H1 (cell line): ENCODE results near the gene MYO1D. TPM values are rescaled to one million over a fixed set of nuclear protein-coding genes. Genes with fewer than 3 reads are reported as not detected.

Experiments
- CTCF ChIA-PET: fragments of 300-600 bp; sonication (Branson Sonifier 250); formaldehyde crosslinking; loops from one replicate; lab custom pipeline; 2021; ENCODE audit not compliant: partially characterized antibody; lab: Charles Lee
- POLR2A ChIA-PET: fragments of 300-600 bp; sonication (Branson Sonifier 250); formaldehyde crosslinking; loops from one replicate; lab custom pipeline; 2021; ENCODE audit warnings: inconsistent platforms; ENCODE audit not compliant: partially characterized antibody; lab: Charles Lee
- DNase-seq, 2 experiments: peaks; one replicate each; pipeline versions ENCODE4 v3.0.0 to v3.0.0-alpha.2; 2010 to 2022; ENCODE audit warnings: low spot score in 2 of 2, low read depth in 1 of 2, mixed read lengths in 1 of 2
- FAIRE-seq: peaks from 2 replicates; lab custom pipeline; 2011; peaks lifted over from hg19 to GRCh38; lab: Jason Lieb, UNC
- H2AFZ ChIP-seq: 2 replicates; pipeline ENCODE4 v1.8.1; 2012; ENCODE audit warnings: low read length, inconsistent platforms
- H2AK5ac ChIP-seq: 2 replicates; pipeline ENCODE4 v1.6.1; 2013; ENCODE audit warnings: low read depth, low read length
- H2BK120ac ChIP-seq: replicated peaks from 2 replicates; pipeline ENCODE3; 2013; ENCODE audit warnings: low read depth, low read length, inconsistent platforms
- H2BK12ac ChIP-seq: 2 replicates; pipeline ENCODE4 v1.6.1; 2013; ENCODE audit warnings: low read depth, low read length
- H2BK15ac ChIP-seq: 2 replicates; pipeline ENCODE4 v1.6.1; 2013; ENCODE audit warnings: low read length
- H2BK20ac ChIP-seq: 2 replicates; pipeline ENCODE4 v1.6.1; 2013; ENCODE audit warnings: low read length
- H2BK5ac ChIP-seq: 2 replicates; pipeline ENCODE4 v1.6.1; 2013; ENCODE audit warnings: low read depth, low read length
- H3K14ac ChIP-seq: 2 replicates; pipeline ENCODE4 v1.6.1; 2013; ENCODE audit warnings: inconsistent platforms; ENCODE audit not compliant: insufficient read length
- H3K18ac ChIP-seq: 2 replicates; pipeline ENCODE4 v1.6.1; 2013; ENCODE audit warnings: low read length; ENCODE audit errors: extremely low read depth
- H3K23ac ChIP-seq: 2 replicates; pipeline ENCODE4 v1.6.1; 2013; ENCODE audit warnings: inconsistent platforms; ENCODE audit not compliant: insufficient read length
- H3K23me2 ChIP-seq: 2 replicates; pipeline ENCODE4 v1.6.1; 2013; ENCODE audit warnings: low read depth, low read length
- H3K27ac ChIP-seq: 2 replicates; pipeline ENCODE4 v1.6.1; 2011; ENCODE audit warnings: low read depth, low read length, inconsistent platforms
- H3K27me3 ChIP-seq, 4 experiments: replicated peaks in 1 of 4; 1 replicate in 1 of 4; 2 replicates in 3 of 4; pipeline versions ENCODE4 v1.6.1 to v1.8.1; 2011 to 2013; ENCODE audit warnings: low read length in 3 of 4, mild to moderate bottlenecking in 3 of 4, inconsistent platforms in 2 of 4, mixed read lengths in 2 of 4, moderate library complexity in 1 of 4; ENCODE audit not compliant: control insufficient read depth in 3 of 4, insufficient read depth in 3 of 4; ENCODE audit errors: extremely low read depth in 1 of 4
- H3K36me3 ChIP-seq, 4 experiments: 2 replicates each; pipeline versions ENCODE4 v1.6.1 to v1.8.1; 2011 to 2013; ENCODE audit warnings: mild to moderate bottlenecking in 4 of 4, low read length in 3 of 4, moderate library complexity in 2 of 4, control low read depth in 1 of 4, inconsistent platforms in 1 of 4; ENCODE audit not compliant: insufficient read depth in 4 of 4, control insufficient read depth in 2 of 4
- H3K4ac ChIP-seq: replicated peaks from 2 replicates; pipeline ENCODE3; 2013; ENCODE audit warnings: low read length, low read depth, mixed read lengths, inconsistent platforms; ENCODE audit not compliant: insufficient read length
- H3K4me1 ChIP-seq, 4 experiments: replicated peaks in 1 of 4; 1 replicate in 1 of 4; 2 replicates in 3 of 4; pipeline versions ENCODE4 v1.6.1 to v1.8.1; 2011 to 2013; ENCODE audit warnings: low read length in 3 of 4, inconsistent platforms in 2 of 4, mixed read lengths in 1 of 4; ENCODE audit not compliant: insufficient read depth in 4 of 4, control insufficient read depth in 3 of 4
- H3K4me2 ChIP-seq, 2 experiments: 2 replicates each; pipeline versions ENCODE4 v1.6.1 to v1.8.1; 2011 to 2013; ENCODE audit warnings: low read depth in 2 of 2, low read length in 2 of 2, control low read depth in 1 of 2, inconsistent platforms in 1 of 2, mild to moderate bottlenecking in 1 of 2; ENCODE audit not compliant: insufficient read depth in 1 of 2
- H3K4me3 ChIP-seq, 4 experiments: fragments of 200-600, 300-600 bp in 1 of 4; sonication (generic), shearing (Covaris generic), sonication (Bioruptor Twin) in 1 of 4; 2 replicates each; pipeline versions ENCODE4 v1.5.1 to v1.8.1; 2011 to 2016; ENCODE audit warnings: low read length in 4 of 4, low read depth in 3 of 4, control low read depth in 2 of 4, inconsistent platforms in 2 of 4, mild to moderate bottlenecking in 2 of 4, mixed read lengths in 1 of 4, moderate library complexity in 1 of 4; ENCODE audit not compliant: insufficient read depth in 2 of 4; ENCODE audit errors: extremely low read depth in 1 of 4
- H3K56ac ChIP-seq: replicated peaks from 2 replicates; pipeline ENCODE3; 2013; ENCODE audit warnings: low read depth, mild to moderate bottlenecking, mixed read lengths, low read length, inconsistent platforms; ENCODE audit not compliant: insufficient read length
- H3K79me1 ChIP-seq: 2 replicates; pipeline ENCODE4 v1.6.1; 2013; ENCODE audit warnings: low read depth, low read length, control low read depth
- H3K79me2 ChIP-seq, 2 experiments: 2 replicates each; pipeline versions ENCODE4 v1.6.1 to v1.8.1; 2012 to 2013; ENCODE audit warnings: low read length in 2 of 2, mild to moderate bottlenecking in 2 of 2, inconsistent platforms in 1 of 2; ENCODE audit not compliant: insufficient read depth in 2 of 2, control insufficient read depth in 1 of 2
- H3K9ac ChIP-seq, 4 experiments: replicated peaks in 1 of 4; 1 replicate in 1 of 4; 2 replicates in 3 of 4; pipeline versions ENCODE4 v1.6.1 to v1.8.1; 2011 to 2013; ENCODE audit warnings: low read depth in 3 of 4, low read length in 3 of 4, control low read depth in 2 of 4, mild to moderate bottlenecking in 2 of 4, moderate library complexity in 2 of 4, inconsistent platforms in 1 of 4; ENCODE audit errors: extremely low read depth in 1 of 4
- H3K9me3 ChIP-seq, 2 experiments: 2 replicates each; pipeline versions ENCODE4 v1.6.1 to v1.8.1; 2012 to 2013; ENCODE audit warnings: mild to moderate bottlenecking in 2 of 2, moderate library complexity in 2 of 2, control low read depth in 1 of 2, inconsistent platforms in 1 of 2, low read depth in 1 of 2, low read length in 1 of 2, mixed read lengths in 1 of 2; ENCODE audit not compliant: insufficient read depth in 2 of 2
- H4K20me1 ChIP-seq, 2 experiments: replicated peaks in 1 of 2; 2 replicates each; pipeline versions ENCODE3 to v1.8.1; 2011 to 2013; ENCODE audit warnings: inconsistent platforms in 2 of 2, low read length in 2 of 2, mild to moderate bottlenecking in 1 of 2; ENCODE audit not compliant: insufficient read depth in 2 of 2, control insufficient read depth in 1 of 2
- H4K5ac ChIP-seq: 2 replicates; pipeline ENCODE4 v1.6.1; 2013; ENCODE audit warnings: low read length, low read depth, mixed read lengths, inconsistent platforms; ENCODE audit not compliant: insufficient read length
- H4K8ac ChIP-seq: 2 replicates; pipeline ENCODE4 v1.8.0; 2013; ENCODE audit warnings: mild to moderate bottlenecking, moderate library complexity, low read length, inconsistent platforms; ENCODE audit not compliant: insufficient read depth; ENCODE audit errors: extremely low read depth
- H4K91ac ChIP-seq: replicated peaks from 2 replicates; pipeline ENCODE3; 2013; ENCODE audit warnings: low read length, mixed read lengths, inconsistent platforms; ENCODE audit not compliant: insufficient read length
- CEBPB ChIP-seq: IDR thresholded peaks from 2 replicates; pipeline ENCODE4 v1.6.1; 2012; ENCODE audit warnings: low read depth, low read length
- CHD1 ChIP-seq: IDR thresholded peaks from 2 replicates; pipeline ENCODE4 v1.6.1; 2012; ENCODE audit warnings: low read depth, low read length, improper control_type of control experiment
- HDAC2 ChIP-seq, 2 experiments: fragments of 300-600 bp in 1 of 2; sonication (generic) in 1 of 2; IDR thresholded peaks; 2 replicates each; pipeline ENCODE4 v1.6.1; 2011 to 2012; ENCODE audit warnings: low read depth in 2 of 2, low read length in 2 of 2, mild to moderate bottlenecking in 2 of 2, moderate library complexity in 2 of 2, borderline replicate concordance in 1 of 2, inconsistent platforms in 1 of 2
- HDAC6 ChIP-seq: IDR thresholded peaks from one replicate; pipeline ENCODE4 v1.7.1; 2012; ENCODE audit warnings: low read depth, mild to moderate bottlenecking, inconsistent platforms, low read length, moderate library complexity
- JUN ChIP-seq: IDR thresholded peaks from 2 replicates; pipeline ENCODE4 v1.6.1; 2011; ENCODE audit warnings: low read depth, mild to moderate bottlenecking, improper control_type of control experiment, low read length
- NANOG ChIP-seq: IDR thresholded peaks from 2 replicates; pipeline ENCODE4 v1.6.1; 2011; ENCODE audit warnings: low read length, low read depth, mild to moderate bottlenecking, inconsistent platforms; ENCODE audit not compliant: insufficient read depth, poor library complexity, severe bottlenecking
- RBBP5 ChIP-seq: IDR thresholded peaks from 2 replicates; pipeline ENCODE4 v1.7.1; 2012; ENCODE audit warnings: low read depth, mild to moderate bottlenecking, inconsistent platforms, low read length, moderate library complexity, borderline replicate concordance
- WGBS, 2 experiments: shearing (Covaris generic) in 1 of 2; methylation state at CpG; one replicate each; pipeline versions ENCODE4 v1.1.6 to v1.1.7; 2013 to 2015; ENCODE audit warnings: low lambda C conversion rate in 2 of 2, mixed read lengths in 2 of 2, inconsistent platforms in 1 of 2, low coverage in 1 of 2, missing lambda C conversion rate in 1 of 2; ENCODE audit not compliant: insufficient replicate concordance in 2 of 2, insufficient coverage in 1 of 2, insufficient read length in 1 of 2; ENCODE audit errors: extremely low coverage in 1 of 2, missing lambda C conversion rate in 1 of 2; 5-methylcytosine and 5-hydroxymethylcytosine counted together
- polyA plus RNA-seq, 7 experiments: library from polyadenylated mRNA; depleted of rRNA in 3 of 7; stranded (reverse) in 5 of 7; unstranded in 2 of 7; fragments of >200 nt in 5 of 7; fragments of 200-250 nt in 2 of 7; gene quantifications; 1 replicate in 5 of 7; 2 replicates in 1 of 7; 4 replicates in 1 of 7; pipeline versions ENCODE4 v1.2.1 to v1.2.3, GENCODE V29; 2011 to 2013; ENCODE audit warnings: missing spikeins in 2 of 7, mixed read lengths in 2 of 7
- total RNA-seq: library from RNA; stranded (reverse); fragmentation: NEBNext Ultra II Directional; extraction: Animal tissue kit (Norgen Biotek cat#: 25700); gene quantifications from 2 replicates; pipeline ENCODE4 v1.2.1, GENCODE V29; 2021
- TF ChIP-seq, protein P1 (sequence below): IDR thresholded peaks from 2 replicates; pipeline ENCODE4 v1.6.1; 2011; ENCODE audit warnings: low read length, improper control_type of control experiment

The MYO1D gene
- total and polyA plus RNA-seq, 2 of the 8 experiments (the other 6 are each of a cell fraction or from before 2014, with no cell fraction given), result 6.5 to 25.4 TPM

DNA sequence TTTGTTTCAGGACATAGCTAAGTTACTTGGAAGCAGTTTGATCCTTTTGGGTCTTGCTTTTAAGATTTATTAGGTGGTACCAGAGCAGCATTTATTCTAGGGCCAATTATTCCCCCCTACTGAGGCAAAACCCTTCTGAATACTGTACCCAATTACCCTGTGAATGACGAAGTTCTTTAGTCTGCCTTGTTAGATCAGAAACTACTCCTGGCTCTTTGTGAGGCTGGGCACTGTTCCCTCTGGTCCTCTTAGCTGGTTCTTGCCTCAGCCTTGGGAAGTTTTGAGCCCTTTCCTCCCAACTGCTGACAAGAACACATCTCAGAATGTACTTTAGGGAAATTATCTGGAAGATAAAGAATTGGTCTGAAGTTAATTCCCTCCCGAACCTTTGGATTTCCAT lies 274.5 kb downstream of the MYO1D start:
- Histone ChIP-seq H3K4me2 (no peak overlapping the region), H3K18ac (no peak overlapping the region), H3K14ac (no peak overlapping the region), H4K91ac (no peak overlapping the region), H2BK12ac (no peak overlapping the region), H3K23ac (no peak overlapping the region), H4K20me1 (no peaks in the 10 kb centered on the region), H3K4me1 (no peaks in the 10 kb centered on the region), H3K4ac (no peak overlapping the region), H3K27me3 (peaks cover 0 to 1% (median 0%) of the 10 kb centered on the region in 4 experiments; a peak in 1 of 7 replicates), H3K9me3 (0 out of 4 replicates have a peak, but pooled peaks cover 0 to 4% of the 10 kb centered on the region in 2 experiments), H3K9ac (no peak overlapping the region; a peak in 1 of 7 replicates), H3K4me3 (no peak overlapping the region), H3K36me3 (no peaks in the 10 kb centered on the region; a peak in 1 of 8 replicates), H4K8ac (no peak overlapping the region), H2BK5ac (no peak overlapping the region), H4K5ac (no peak overlapping the region), H2BK15ac (no peak overlapping the region), H2AFZ (no peak overlapping the region), H3K56ac (no peak overlapping the region), H3K79me2 (no peaks in the 10 kb centered on the region), H2BK120ac (no peak overlapping the region), H2BK20ac (no peak overlapping the region), H3K23me2 (no peaks in the 10 kb centered on the region), H3K79me1 (no peaks in the 10 kb centered on the region), H2AK5ac (no peak overlapping the region), H3K27ac (no peak overlapping the region)
- no peak for TF ChIP-seq JUN
- no peak for TF ChIP-seq CEBPB
- TF ChIP-seq HDAC2 (IDR thresholded peaks at IDR 0.05; ENCODE audit: borderline replicate concordance in 1 of 2, low read depth in 2 of 2, low read length in 2 of 2), result no peak
- TF ChIP-seq NANOG, result no peak
- TF ChIP-seq HDAC6, result no peak
- no peak for TF ChIP-seq CHD1
- TF ChIP-seq, protein P1, sequence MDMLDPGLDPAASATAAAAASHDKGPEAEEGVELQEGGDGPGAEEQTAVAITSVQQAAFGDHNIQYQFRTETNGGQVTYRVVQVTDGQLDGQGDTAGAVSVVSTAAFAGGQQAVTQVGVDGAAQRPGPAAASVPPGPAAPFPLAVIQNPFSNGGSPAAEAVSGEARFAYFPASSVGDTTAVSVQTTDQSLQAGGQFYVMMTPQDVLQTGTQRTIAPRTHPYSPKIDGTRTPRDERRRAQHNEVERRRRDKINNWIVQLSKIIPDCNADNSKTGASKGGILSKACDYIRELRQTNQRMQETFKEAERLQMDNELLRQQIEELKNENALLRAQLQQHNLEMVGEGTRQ, result no peak
- TF ChIP-seq RBBP5, result no peak
- FAIRE-seq (peak; percentile 48), DNase-seq (no peak)
- POLR2A ChIA-PET, result no interaction called here
- CTCF ChIA-PET, result interaction anchor here (0.6 to 2.4 kb wide), 3 partner anchors 12 to 41 kb away, joined by 3 to 15 read pairs (median 4); no protein-coding TSS in a partner anchor
- WGBS, 2 experiments, result 65% methylated on average over 2 of the region's 2 CpGs; no CpG with 5 or more reads in 1 of the 2 experiments
